ENCODE data around the gene GOLGB1.

DNA sequence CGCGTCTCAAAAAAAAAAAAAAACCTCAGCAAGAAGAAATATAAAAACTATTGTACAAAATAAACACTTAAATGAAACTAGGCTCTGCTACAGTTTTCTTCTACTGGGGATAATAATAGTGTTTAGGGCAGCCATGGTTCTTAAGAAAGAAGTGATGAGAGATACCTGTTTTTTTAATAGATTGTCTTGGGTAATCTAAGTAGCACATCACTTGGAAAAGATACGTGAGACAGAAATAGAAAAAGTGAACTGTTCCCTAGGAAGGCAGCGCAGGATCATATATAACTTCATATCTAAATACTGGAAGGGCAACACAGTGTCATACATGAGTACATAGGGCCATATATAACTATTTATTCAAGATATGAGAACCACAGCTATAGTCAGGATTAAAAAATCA lies 11.9 kb downstream of the GOLGB1 start:
- TF ChIP-seq POLR2A (IDR thresholded peaks at IDR 0.05; ENCODE audit: low read depth, low read length) (no peak), TAF1 (IDR thresholded peaks at IDR 0.05; ENCODE audit: low read depth, low read length) (no peak), POLR2AphosphoS5 (IDR thresholded peaks at IDR 0.05; ENCODE audit: low read depth, low read length) (no peak), POU2F2 (IDR thresholded peaks at IDR 0.05; ENCODE audit: low read depth, low read length) (no peak)
